H1 (cell line): ENCODE measurements around the gene GGT6. TPM values are rescaled to one million over a fixed set of nuclear protein-coding genes. Genes with fewer than 3 reads are reported as not detected.

Experiments used
- CEBPB ChIP-seq: IDR thresholded peaks from 2 replicates; pipeline ENCODE4 v1.6.1; 2012; ENCODE audit warnings: low read depth, low read length
- CHD2 ChIP-seq: IDR thresholded peaks from 2 replicates; pipeline ENCODE4 v1.6.1; 2012; ENCODE audit warnings: low read length, improper control_type of control experiment
- NRF1 ChIP-seq: IDR thresholded peaks from 2 replicates; pipeline ENCODE4 v1.6.1; 2011; ENCODE audit warnings: mild to moderate bottlenecking, low read depth, low read length, improper control_type of control experiment
- TEAD4 ChIP-seq: IDR thresholded peaks from 2 replicates; pipeline ENCODE4 v1.6.1; 2012; ENCODE audit warnings: low read depth, low read length, inconsistent platforms, mixed read lengths
- polyA plus RNA-seq, 7 experiments: library from polyadenylated mRNA; depleted of rRNA in 3 of 7; stranded (reverse) in 5 of 7; unstranded in 2 of 7; fragments of >200 nt in 5 of 7; fragments of 200-250 nt in 2 of 7; gene quantifications; 1 replicate in 5 of 7; 2 replicates in 1 of 7; 4 replicates in 1 of 7; pipeline versions ENCODE4 v1.2.1 to v1.2.3, GENCODE V29; 2011 to 2013; ENCODE audit warnings: missing spikeins in 2 of 7, mixed read lengths in 2 of 7
- total RNA-seq: library from RNA; stranded (reverse); fragmentation: NEBNext Ultra II Directional; extraction: Animal tissue kit (Norgen Biotek cat#: 25700); gene quantifications from 2 replicates; pipeline ENCODE4 v1.2.1, GENCODE V29; 2021

Gene GGT6
- total and polyA plus RNA-seq, 2 of the 8 experiments (the other 6 are each of a cell fraction or from before 2014, with no cell fraction given) = 0.18 TPM; not detected in 1

DNA sequence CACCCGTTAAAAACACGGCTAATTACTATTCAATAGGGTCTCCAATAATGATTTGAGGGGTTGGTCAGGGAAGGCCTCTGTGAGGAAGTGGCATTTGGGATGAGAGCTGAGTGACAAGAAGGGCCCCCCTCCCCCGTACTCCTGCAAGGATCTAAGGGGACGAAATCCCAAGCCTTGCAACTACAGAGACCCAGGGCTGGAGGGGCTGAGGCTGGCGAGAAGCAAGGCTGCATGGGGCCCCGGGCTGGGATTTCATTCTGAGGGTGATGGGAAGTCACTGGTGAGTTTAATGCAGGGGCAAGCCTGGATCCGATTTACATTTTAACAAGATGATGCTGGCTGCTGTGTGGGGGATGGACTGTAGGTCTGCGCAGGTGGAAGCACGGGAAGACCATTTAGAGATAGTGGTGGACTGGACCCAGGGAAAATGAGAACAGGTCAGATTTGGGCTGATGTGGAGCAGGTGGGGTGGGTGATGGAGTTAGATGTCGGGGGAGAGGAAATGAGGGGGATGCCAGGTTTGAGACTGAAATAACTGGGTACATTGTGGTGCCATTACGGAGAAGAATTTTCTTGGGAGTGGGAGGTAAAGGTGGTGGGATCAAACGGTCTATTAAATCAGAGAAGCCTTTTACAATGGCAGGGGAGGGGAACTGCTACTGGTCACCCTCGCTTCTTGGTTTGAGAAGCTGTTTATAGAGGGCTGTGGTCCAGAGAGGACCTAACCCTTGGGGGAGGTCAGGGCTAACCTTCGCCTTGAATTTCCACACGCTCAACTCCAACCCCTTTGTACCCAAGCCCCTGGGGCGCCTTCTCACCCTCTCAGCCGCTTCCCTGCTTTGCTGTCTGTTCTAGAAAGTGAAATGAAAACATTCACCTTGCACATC lies 4.3 kb downstream of the GGT6 start (continued):
- no peak for TF ChIP-seq CHD2
- no peak for TF ChIP-seq NRF1
- no peak for TF ChIP-seq TEAD4
- TF ChIP-seq CEBPB = no peak
- TF ChIP-seq, all 59 proteins: peak for 0
